ENCODE data around the gene EYA4. TPM values are rescaled to one million over a fixed set of nuclear protein-coding genes. Genes with fewer than 3 reads are reported as not detected.

The EYA4 gene
- polyA plus RNA-seq, 2 of the 4 experiments (the other 2 are of a cell fraction): 14.4 to 28.3 TPM

DNA sequence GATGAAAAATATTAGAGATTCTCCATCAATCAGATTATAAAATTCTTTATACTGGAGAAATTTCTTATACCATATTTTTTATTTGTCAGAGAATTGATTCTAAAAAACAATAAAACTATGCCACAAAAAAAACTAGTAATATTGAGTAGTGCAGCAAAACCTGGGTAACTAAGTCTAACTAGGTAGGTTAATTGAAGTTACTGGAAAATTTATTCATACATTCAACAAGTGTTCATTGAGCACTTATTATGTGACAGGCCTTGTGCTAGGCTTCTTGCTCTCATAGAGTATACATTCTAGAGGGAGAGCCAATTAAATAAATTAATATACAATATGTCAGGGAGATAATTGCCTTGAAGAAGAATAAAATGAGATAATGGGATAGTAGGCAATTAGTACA lies 189.4 kb downstream of the EYA4 start:
- Histone ChIP-seq H3K4me3 (no peak overlapping the region), H3K9me3 (no peaks in the 10 kb centered on the region), H3K27ac (no peak overlapping the region), H3K4me2 (no peak overlapping the region), H3K4me1 (0 out of 3 replicates have a peak, but pooled peaks cover 4% of the 10 kb centered on the region)
- FAIRE-seq: no peak
- TF ChIP-seq POLR2A (IDR thresholded peaks at IDR 0.05; ENCODE audit: low read length): no peak
- no peak for TF ChIP-seq ESRRA (IDR thresholded peaks at IDR 0.05; ENCODE audit: borderline replicate concordance, low read length)
- no peak for TF ChIP-seq RNF2 (IDR thresholded peaks at IDR 0.05; ENCODE audit: borderline replicate concordance, low read depth)
- no peak for TF ChIP-seq NR3C1 (IDR thresholded peaks at IDR 0.05)
- no peak for TF ChIP-seq CBX8 (IDR thresholded peaks at IDR 0.05)
- TF ChIP-seq ZC3H11A (IDR thresholded peaks at IDR 0.05): no peak
- TF ChIP-seq, protein P1, sequence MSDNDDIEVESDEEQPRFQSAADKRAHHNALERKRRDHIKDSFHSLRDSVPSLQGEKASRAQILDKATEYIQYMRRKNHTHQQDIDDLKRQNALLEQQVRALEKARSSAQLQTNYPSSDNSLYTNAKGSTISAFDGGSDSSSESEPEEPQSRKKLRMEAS (IDR thresholded peaks at IDR 0.05): no peak
- no peak for TF ChIP-seq RFX5 (IDR thresholded peaks at IDR 0.05)
- TF ChIP-seq FOSL2 (IDR thresholded peaks at IDR 0.05): no peak
- TF ChIP-seq FOSL2 (CRISPR knock-in tag; IDR thresholded peaks at IDR 0.05): no peak
- no peak for TF ChIP-seq CEBPB (IDR thresholded peaks at IDR 0.05)
- no peak for TF ChIP-seq MAZ (IDR thresholded peaks at IDR 0.05; ENCODE audit: borderline replicate concordance, low read depth, low read length)
- no peak for TF ChIP-seq ZSCAN20 (CRISPR knock-in tag; IDR thresholded peaks at IDR 0.05)
- no peak for TF ChIP-seq TP53 (CRISPR knock-in tag; IDR thresholded peaks at IDR 0.05)
- no peak for TF ChIP-seq SREBF2 (IDR thresholded peaks at IDR 0.05)
- CTCF ChIA-PET: no interaction called here
- DNase-seq (ENCODE audit: low read depth in 1 of 2, low spot score in 1 of 2): no peak
- POLR2A ChIA-PET: no interaction called here
- no peak for ATAC-seq

DNA sequence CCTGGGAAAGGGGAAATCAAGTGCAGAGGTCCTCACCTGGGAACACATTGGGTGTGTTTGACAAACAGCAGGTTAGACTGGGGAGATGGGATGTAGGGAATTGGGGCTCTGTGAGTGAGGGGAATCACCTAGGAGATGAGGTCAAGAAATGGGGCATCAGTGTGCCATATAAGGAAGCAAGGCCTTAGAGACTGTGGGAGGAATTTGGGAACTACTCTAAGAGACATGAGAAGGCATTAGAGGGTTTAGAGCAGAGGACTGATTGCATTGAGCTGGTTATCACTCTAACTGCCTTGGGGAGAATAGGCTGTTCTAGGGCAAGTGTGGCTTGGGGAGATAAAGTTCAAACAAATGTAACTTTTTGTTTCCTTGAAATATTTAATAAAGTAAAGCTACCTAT lies 189.9 kb downstream of the EYA4 start:
- CTCF ChIA-PET: interaction anchor here (0.9 kb wide), 1 partner anchor 24 kb away, joined by 4 read pairs; no protein-coding TSS in a partner anchor
- H3K9me3 ChIP-seq: no peaks in the 10 kb centered on the region
- FAIRE-seq (no peak), DNase-seq (ENCODE audit: low read depth in 1 of 2, low spot score in 1 of 2) (no peak), ATAC-seq (no peak)
- H3K4me2 ChIP-seq: no peak overlapping the region
- 0 out of 3 replicates have a peak, but pooled peaks cover 4% of the 10 kb centered on the region for H3K4me1 ChIP-seq
- TF ChIP-seq, protein P2, sequence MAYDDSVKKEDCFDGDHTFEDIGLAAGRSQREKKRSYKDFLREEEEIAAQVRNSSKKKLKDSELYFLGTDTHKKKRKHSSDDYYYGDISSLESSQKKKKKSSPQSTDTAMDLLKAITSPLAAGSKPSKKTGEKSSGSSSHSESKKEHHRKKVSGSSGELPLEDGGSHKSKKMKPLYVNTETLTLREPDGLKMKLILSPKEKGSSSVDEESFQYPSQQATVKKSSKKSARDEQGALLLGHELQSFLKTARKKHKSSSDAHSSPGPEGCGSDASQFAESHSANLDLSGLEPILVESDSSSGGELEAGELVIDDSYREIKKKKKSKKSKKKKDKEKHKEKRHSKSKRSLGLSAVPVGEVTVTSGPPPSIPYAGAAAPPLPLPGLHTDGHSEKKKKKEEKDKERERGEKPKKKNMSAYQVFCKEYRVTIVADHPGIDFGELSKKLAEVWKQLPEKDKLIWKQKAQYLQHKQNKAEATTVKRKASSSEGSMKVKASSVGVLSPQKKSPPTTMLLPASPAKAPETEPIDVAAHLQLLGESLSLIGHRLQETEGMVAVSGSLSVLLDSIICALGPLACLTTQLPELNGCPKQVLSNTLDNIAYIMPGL (CRISPR knock-in tag; IDR thresholded peaks at IDR 0.05; ENCODE audit: borderline replicate concordance): no peak
- POLR2A ChIA-PET: no interaction called here
- H3K4me3 ChIP-seq: no peak overlapping the region
- no peak overlapping the region for H3K27ac ChIP-seq

DNA sequence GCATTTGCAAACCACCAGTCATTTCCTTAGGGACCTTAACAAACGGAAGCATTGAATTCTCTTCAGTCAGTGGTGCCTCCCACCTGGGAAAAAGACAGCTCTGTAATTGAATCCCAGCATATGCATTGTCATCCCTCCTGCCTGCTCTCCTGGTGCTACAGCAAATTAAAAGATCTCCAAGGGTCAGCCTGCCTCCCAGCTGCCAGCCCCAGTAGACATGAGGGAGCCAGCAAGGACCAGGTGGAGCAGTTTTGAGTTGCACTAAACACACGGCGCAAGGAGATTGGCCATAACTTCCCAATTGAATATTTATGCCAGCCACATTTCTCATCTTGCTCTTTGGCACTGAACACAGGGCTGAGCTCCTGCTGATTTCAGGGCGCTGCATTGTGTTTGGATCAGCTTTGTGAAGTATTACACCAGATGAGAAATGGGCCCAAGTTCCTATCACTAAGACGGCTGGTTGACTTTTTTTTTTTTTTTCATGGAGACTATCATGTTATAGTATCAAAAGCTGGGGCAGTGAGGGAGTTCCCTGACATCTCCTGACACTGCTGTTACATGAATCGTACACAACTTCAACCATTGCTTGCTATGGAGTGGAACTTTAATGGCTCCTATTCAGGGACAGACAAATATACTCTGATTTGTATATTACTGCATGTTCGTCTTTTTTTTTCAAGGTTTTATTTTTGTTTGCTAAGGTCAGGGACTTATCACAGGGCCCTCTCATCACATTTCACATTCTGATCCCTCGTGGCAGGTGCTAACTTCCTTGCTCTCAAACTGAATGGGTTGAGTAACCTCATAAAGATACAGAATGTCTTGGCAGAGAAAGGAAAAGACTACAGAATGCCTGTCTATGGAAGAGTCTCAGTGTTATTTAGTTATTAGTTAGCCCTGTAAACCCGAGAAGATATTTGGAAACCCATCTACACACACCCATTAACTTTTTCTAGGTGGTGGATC lies 191.1 kb downstream of the EYA4 start:
- TF ChIP-seq TFCP2L1 (CRISPR knock-in tag; IDR thresholded peaks at IDR 0.05) (no peak), RFX5 (IDR thresholded peaks at IDR 0.05) (no peak), RAD21 (conservative IDR thresholded peaks at IDR 0.05 in 1 of 2, IDR thresholded peaks at IDR 0.05 in 1 of 2) (no peak), GATA3 (IDR thresholded peaks at IDR 0.05; ENCODE audit: borderline replicate concordance) (no peak), PHF8 (IDR thresholded peaks at IDR 0.05; ENCODE audit: borderline replicate concordance, low read depth) (no peak), SREBF2 (IDR thresholded peaks at IDR 0.05) (no peak), MAFK (IDR thresholded peaks at IDR 0.05; ENCODE audit: partially characterized antibody) (no peak), EHMT2 (IDR thresholded peaks at IDR 0.05; ENCODE audit: low read depth) (no peak), FOXS1 (CRISPR knock-in tag; IDR thresholded peaks at IDR 0.05) (no peak)
- TF ChIP-seq, protein P3, sequence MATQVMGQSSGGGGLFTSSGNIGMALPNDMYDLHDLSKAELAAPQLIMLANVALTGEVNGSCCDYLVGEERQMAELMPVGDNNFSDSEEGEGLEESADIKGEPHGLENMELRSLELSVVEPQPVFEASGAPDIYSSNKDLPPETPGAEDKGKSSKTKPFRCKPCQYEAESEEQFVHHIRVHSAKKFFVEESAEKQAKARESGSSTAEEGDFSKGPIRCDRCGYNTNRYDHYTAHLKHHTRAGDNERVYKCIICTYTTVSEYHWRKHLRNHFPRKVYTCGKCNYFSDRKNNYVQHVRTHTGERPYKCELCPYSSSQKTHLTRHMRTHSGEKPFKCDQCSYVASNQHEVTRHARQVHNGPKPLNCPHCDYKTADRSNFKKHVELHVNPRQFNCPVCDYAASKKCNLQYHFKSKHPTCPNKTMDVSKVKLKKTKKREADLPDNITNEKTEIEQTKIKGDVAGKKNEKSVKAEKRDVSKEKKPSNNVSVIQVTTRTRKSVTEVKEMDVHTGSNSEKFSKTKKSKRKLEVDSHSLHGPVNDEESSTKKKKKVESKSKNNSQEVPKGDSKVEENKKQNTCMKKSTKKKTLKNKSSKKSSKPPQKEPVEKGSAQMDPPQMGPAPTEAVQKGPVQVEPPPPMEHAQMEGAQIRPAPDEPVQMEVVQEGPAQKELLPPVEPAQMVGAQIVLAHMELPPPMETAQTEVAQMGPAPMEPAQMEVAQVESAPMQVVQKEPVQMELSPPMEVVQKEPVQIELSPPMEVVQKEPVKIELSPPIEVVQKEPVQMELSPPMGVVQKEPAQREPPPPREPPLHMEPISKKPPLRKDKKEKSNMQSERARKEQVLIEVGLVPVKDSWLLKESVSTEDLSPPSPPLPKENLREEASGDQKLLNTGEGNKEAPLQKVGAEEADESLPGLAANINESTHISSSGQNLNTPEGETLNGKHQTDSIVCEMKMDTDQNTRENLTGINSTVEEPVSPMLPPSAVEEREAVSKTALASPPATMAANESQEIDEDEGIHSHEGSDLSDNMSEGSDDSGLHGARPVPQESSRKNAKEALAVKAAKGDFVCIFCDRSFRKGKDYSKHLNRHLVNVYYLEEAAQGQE (IDR thresholded peaks at IDR 0.05): no peak
- TF ChIP-seq, protein P4, sequence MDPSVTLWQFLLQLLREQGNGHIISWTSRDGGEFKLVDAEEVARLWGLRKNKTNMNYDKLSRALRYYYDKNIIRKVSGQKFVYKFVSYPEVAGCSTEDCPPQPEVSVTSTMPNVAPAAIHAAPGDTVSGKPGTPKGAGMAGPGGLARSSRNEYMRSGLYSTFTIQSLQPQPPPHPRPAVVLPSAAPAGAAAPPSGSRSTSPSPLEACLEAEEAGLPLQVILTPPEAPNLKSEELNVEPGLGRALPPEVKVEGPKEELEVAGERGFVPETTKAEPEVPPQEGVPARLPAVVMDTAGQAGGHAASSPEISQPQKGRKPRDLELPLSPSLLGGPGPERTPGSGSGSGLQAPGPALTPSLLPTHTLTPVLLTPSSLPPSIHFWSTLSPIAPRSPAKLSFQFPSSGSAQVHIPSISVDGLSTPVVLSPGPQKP (IDR thresholded peaks at IDR 0.05; ENCODE audit: low read depth, low read length): no peak
- ATAC-seq (no peak), FAIRE-seq (no peak), DNase-seq (ENCODE audit: low read depth in 1 of 2, low spot score in 1 of 2) (no peak)
- Histone ChIP-seq H3K27ac (no peak overlapping the region; a peak in 1 of 6 replicates), H3K4me1 (peaks cover 12% of the 10 kb centered on the region), H3K4me2 (no peak overlapping the region), H3K9me3 (no peaks in the 10 kb centered on the region), H3K4me3 (no peak overlapping the region)
- POLR2A ChIA-PET: no interaction called here
- CTCF ChIA-PET: interaction anchor here (0.9 kb wide), 2 partner anchors 25 to 257 kb away, joined by 4 read pairs; no protein-coding TSS in a partner anchor
- WGBS (ENCODE audit: missing lambda C conversion rate): 82% methylated on average over 9 of the region's 9 CpGs
